Panc1 (cell line): Measurements from ENCODE around the gene FYCO1. TPM values are rescaled to one million over a fixed set of nuclear protein-coding genes. Genes with fewer than 3 reads are reported as not detected.

ENCODE experiments used
- ATAC-seq: fragments of 200-7000 bp; cut with Tn5 transposase; 2 replicates; pipeline ENCODE4 v1.9.1; 2020; ENCODE audit warnings: mild to moderate bottlenecking, moderate library complexity
- BruUV-seq: library from RNA; stranded (reverse); fragments of 400-500 nt; replicated peaks from 2 replicates; lab custom pipeline; 2021; lab: Mats Ljungman, UMichigan
- CTCF ChIA-PET: fragments of 300-600 bp; sonication (Branson Sonifier 250); formaldehyde crosslinking; loops from one replicate; lab custom pipeline; 2022; ENCODE audit warnings: antibody characterized with exemption; lab: Charles Lee
- POLR2A ChIA-PET: fragments of 300-600 bp; sonication (Branson Sonifier 250); formaldehyde crosslinking; loops from one replicate; lab custom pipeline; 2022; ENCODE audit warnings: antibody characterized with exemption; lab: Charles Lee
- DNase-seq: peaks from one replicate; pipeline ENCODE4 v3.0.0-alpha.2; 2010; ENCODE audit warnings: low read depth, low spot score
- H3K27ac ChIP-seq: 2 replicates; pipeline ENCODE4 v1.5.1; 2011; ENCODE audit warnings: mild to moderate bottlenecking, low read length, inconsistent platforms
- H3K27me3 ChIP-seq: fragments of 200-500 bp; sonication (Bioruptor generic); 2 replicates; pipeline ENCODE4 v1.6.0; 2014; ENCODE audit warnings: low read length, inconsistent platforms; ENCODE audit not compliant: control insufficient read depth, insufficient read depth
- H3K36me3 ChIP-seq: fragments of 200-500 bp; sonication (Bioruptor generic); 2 replicates; pipeline ENCODE4 v1.5.1; 2014; ENCODE audit warnings: inconsistent platforms, mild to moderate bottlenecking, low read length, moderate library complexity; ENCODE audit not compliant: control insufficient read depth, insufficient read depth
- H3K4me1 ChIP-seq: 2 replicates; pipeline ENCODE4 v1.5.1; 2011; ENCODE audit warnings: inconsistent platforms, mild to moderate bottlenecking, low read length, moderate library complexity; ENCODE audit not compliant: control insufficient read depth, insufficient read depth
- H3K4me3 ChIP-seq, 2 experiments: 2 replicates each; pipeline ENCODE4 v1.5.1; 2011 to 2012; ENCODE audit warnings: low read depth in 2 of 2, low read length in 2 of 2, mild to moderate bottlenecking in 2 of 2, inconsistent platforms in 1 of 2, moderate library complexity in 1 of 2
- H3K9me3 ChIP-seq: fragments of 200-500 bp; sonication (Bioruptor generic); 2 replicates; pipeline ENCODE4 v1.5.1; 2014; ENCODE audit warnings: low read depth, mild to moderate bottlenecking, inconsistent platforms, low read length, moderate library complexity; ENCODE audit not compliant: control insufficient read depth, insufficient read depth
- POLR2AphosphoS5 ChIP-seq: IDR thresholded peaks from 2 replicates; pipeline ENCODE4 v1.6.1; 2012; ENCODE audit warnings: mild to moderate bottlenecking, low read depth, low read length, moderate library complexity
- SIN3A ChIP-seq: IDR thresholded peaks from 2 replicates; pipeline ENCODE4 v1.6.1; 2012; ENCODE audit warnings: low read depth, mild to moderate bottlenecking, low read length, moderate library complexity, borderline replicate concordance; ENCODE audit not compliant: insufficient read depth
- TCF7L2 ChIP-seq: IDR thresholded peaks from 2 replicates; pipeline ENCODE4 v1.6.1; 2011; ENCODE audit warnings: mild to moderate bottlenecking, low read depth, low read length, inconsistent platforms
- in situ Hi-C: cut with HindIII; loops from 2 replicates; pipeline ENCODE4 v1.10.0; 2016; ENCODE audit warnings: low sequenced_read_pairs, low pct_unique_long_range_greater_than_20kb
- intact Hi-C: fragments of 100-400 bp; cut with micrococcal nuclease; formaldehyde crosslinking; loops from one replicate; pipeline ENCODE4 v1.10.0; 2022; ENCODE audit not compliant: unreplicated experiment
- total RNA-seq: library from RNA; stranded (reverse); gene quantifications from one replicate; pipeline ENCODE4 v1.2.1, GENCODE V29; 2021; ENCODE audit not compliant: unreplicated experiment
- TF ChIP-seq, protein P1 (sequence below): fragments of 450-650 bp; IDR thresholded peaks from 2 replicates; pipeline ENCODE4 v1.5.1; 2017; ENCODE audit warnings: mild to moderate bottlenecking
- TF ChIP-seq, protein P2 (sequence below), 2 experiments: IDR thresholded peaks; 2 replicates each; pipeline ENCODE4 v1.6.1; 2011 to 2012; ENCODE audit warnings: low read depth in 2 of 2, control low read depth in 1 of 2, low read length in 1 of 2, mild to moderate bottlenecking in 1 of 2, moderate library complexity in 1 of 2; ENCODE audit not compliant: insufficient read depth in 1 of 2

FYCO1 gene
- total RNA-seq, 1 experiment from 2014 or later = 8.7 TPM

DNA sequence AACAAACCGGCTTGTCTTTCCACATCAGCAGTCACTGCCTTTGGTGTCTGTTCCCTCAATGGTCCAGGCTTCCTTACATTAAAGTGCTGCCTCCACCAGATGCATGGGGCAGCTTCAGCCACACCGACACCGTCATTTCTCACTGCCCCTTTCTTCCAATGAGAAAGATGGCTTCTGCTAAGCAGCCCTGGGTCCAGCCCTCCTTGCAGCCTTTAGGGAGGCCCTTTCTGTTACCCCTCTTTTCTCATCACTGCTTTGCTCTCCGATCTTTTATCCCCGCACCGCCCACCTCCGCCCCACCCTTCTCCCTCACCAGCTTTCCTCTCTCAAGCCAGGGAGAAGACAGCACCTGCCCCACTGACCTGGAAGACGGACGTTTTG lies 80.6 kb downstream of the FYCO1 start:
- no peak for DNase-seq
- intact Hi-C loops (no loop called here), in situ Hi-C loops (no loop called here)
- POLR2A ChIA-PET = no interaction called here
- CTCF ChIA-PET = no interaction called here
- no peak overlapping the region for H3K4me3 ChIP-seq
- no peaks in the 10 kb centered on the region for H3K27me3 ChIP-seq
- no TSS peak for BruUV-seq
- no peaks in the 10 kb centered on the region for H3K36me3 ChIP-seq
- no peak for ATAC-seq
- no peaks in the 10 kb centered on the region for H3K9me3 ChIP-seq
- H3K27ac ChIP-seq = no peak overlapping the region
- no peak for TF ChIP-seq SIN3A
- no peak for TF ChIP-seq POLR2AphosphoS5
- TF ChIP-seq, protein P1, sequence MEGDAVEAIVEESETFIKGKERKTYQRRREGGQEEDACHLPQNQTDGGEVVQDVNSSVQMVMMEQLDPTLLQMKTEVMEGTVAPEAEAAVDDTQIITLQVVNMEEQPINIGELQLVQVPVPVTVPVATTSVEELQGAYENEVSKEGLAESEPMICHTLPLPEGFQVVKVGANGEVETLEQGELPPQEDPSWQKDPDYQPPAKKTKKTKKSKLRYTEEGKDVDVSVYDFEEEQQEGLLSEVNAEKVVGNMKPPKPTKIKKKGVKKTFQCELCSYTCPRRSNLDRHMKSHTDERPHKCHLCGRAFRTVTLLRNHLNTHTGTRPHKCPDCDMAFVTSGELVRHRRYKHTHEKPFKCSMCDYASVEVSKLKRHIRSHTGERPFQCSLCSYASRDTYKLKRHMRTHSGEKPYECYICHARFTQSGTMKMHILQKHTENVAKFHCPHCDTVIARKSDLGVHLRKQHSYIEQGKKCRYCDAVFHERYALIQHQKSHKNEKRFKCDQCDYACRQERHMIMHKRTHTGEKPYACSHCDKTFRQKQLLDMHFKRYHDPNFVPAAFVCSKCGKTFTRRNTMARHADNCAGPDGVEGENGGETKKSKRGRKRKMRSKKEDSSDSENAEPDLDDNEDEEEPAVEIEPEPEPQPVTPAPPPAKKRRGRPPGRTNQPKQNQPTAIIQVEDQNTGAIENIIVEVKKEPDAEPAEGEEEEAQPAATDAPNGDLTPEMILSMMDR = no peak
- TF ChIP-seq, protein P2, sequence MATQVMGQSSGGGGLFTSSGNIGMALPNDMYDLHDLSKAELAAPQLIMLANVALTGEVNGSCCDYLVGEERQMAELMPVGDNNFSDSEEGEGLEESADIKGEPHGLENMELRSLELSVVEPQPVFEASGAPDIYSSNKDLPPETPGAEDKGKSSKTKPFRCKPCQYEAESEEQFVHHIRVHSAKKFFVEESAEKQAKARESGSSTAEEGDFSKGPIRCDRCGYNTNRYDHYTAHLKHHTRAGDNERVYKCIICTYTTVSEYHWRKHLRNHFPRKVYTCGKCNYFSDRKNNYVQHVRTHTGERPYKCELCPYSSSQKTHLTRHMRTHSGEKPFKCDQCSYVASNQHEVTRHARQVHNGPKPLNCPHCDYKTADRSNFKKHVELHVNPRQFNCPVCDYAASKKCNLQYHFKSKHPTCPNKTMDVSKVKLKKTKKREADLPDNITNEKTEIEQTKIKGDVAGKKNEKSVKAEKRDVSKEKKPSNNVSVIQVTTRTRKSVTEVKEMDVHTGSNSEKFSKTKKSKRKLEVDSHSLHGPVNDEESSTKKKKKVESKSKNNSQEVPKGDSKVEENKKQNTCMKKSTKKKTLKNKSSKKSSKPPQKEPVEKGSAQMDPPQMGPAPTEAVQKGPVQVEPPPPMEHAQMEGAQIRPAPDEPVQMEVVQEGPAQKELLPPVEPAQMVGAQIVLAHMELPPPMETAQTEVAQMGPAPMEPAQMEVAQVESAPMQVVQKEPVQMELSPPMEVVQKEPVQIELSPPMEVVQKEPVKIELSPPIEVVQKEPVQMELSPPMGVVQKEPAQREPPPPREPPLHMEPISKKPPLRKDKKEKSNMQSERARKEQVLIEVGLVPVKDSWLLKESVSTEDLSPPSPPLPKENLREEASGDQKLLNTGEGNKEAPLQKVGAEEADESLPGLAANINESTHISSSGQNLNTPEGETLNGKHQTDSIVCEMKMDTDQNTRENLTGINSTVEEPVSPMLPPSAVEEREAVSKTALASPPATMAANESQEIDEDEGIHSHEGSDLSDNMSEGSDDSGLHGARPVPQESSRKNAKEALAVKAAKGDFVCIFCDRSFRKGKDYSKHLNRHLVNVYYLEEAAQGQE (IDR thresholded peaks at IDR 0.05; ENCODE audit: insufficient read depth in 1 of 2, low read depth in 2 of 2, low read length in 1 of 2) = no peak
- TF ChIP-seq TCF7L2 = no peak
- no peaks in the 10 kb centered on the region for H3K4me1 ChIP-seq

DNA sequence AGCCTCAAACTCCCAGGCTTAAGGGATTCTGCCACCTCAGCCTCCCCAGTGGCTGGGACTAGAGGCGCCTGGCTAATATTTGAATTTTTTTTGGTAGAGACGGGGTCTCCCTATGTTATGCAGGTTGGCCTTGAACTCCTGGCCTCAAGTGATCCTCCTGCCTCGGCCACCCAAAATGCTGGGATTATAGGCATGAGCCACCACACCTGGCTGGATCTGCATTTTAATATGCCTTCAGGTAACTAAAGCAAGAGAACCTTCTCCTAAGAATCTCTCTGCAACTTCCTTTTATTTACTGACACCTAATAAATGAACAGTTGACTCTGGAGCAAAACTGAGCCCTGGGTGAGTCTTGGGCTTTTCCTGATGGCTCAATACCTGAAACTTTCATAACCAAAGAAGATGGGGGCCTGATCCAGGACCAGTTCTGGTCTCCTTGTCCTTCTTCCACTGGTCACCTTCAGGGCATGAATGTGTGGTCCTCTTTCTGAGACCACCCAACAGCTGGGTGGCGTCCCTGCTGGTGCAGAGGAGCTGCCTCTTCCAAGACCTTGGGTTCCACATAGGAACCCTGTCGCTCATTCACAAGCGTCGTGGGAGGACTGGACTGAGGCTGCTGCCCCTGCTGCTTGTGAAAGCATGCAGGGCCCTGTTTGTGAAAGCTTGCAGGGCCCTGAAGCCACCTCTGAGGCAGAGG lies 81.1 kb downstream of the FYCO1 start:
- POLR2A ChIA-PET = no interaction called here
- TF ChIP-seq, protein P1 = no peak
- TF ChIP-seq POLR2AphosphoS5 (no peak), TCF7L2 (no peak), SIN3A (no peak)
- TF ChIP-seq, protein P2 (IDR thresholded peaks at IDR 0.05; ENCODE audit: insufficient read depth in 1 of 2, low read depth in 2 of 2, low read length in 1 of 2) = no peak
- Histone ChIP-seq H3K4me1 (no peaks in the 10 kb centered on the region), H3K4me3 (no peak overlapping the region), H3K27ac (no peak overlapping the region), H3K27me3 (no peaks in the 10 kb centered on the region), H3K36me3 (no peaks in the 10 kb centered on the region), H3K9me3 (no peaks in the 10 kb centered on the region)
- CTCF ChIA-PET = no interaction called here
- DNase-seq (no peak), ATAC-seq (no peak)
- no TSS peak for BruUV-seq
- in situ Hi-C loops (no loop called here), intact Hi-C loops (no loop called here)
